HL-60 (cell line): ENCODE data around the gene TMTC1.

Experiments used
- DNase-seq, 2 experiments: peaks; one replicate each; pipeline ENCODE4 v3.0.0-alpha.2; 2010 to 2020; ENCODE audit warnings: low read depth in 1 of 2, low spot score in 1 of 2
- H3K27ac ChIP-seq: fragments of 250-450 bp; sonication (Bioruptor Pico); replicated peaks from 2 replicates; pipeline ENCODE4 v1.5.1; 2020; ENCODE audit warnings: mild to moderate bottlenecking, moderate library complexity
- H3K27me3 ChIP-seq: fragments of 250-450 bp; sonication (Bioruptor Pico); 2 replicates; pipeline ENCODE4 v1.5.1; 2021; ENCODE audit warnings: mild to moderate bottlenecking, moderate library complexity; ENCODE audit not compliant: insufficient read depth, poor library complexity, severe bottlenecking
- H3K4me3 ChIP-seq: replicated peaks from 2 replicates; pipeline ENCODE4 v1.5.1; 2011; ENCODE audit warnings: mild to moderate bottlenecking, control low read depth, low read length; ENCODE audit not compliant: insufficient read depth
- CTCF ChIP-seq: IDR thresholded peaks from one replicate; pipeline ENCODE4 v1.5.1; 2011; ENCODE audit warnings: low read length, control low read depth, inconsistent platforms; ENCODE audit not compliant: insufficient read depth
- GABPA ChIP-seq: IDR thresholded peaks from 2 replicates; pipeline ENCODE4 v1.6.1; 2012; ENCODE audit warnings: low read depth
- POLR2AphosphoS5 ChIP-seq: IDR thresholded peaks from 2 replicates; pipeline ENCODE4 v1.6.1; 2012; ENCODE audit warnings: low read depth
- REST ChIP-seq: IDR thresholded peaks from 2 replicates; pipeline ENCODE4 v1.6.1; 2012; ENCODE audit warnings: low read depth; ENCODE audit not compliant: insufficient replicate concordance
- SPI1 ChIP-seq: IDR thresholded peaks from 2 replicates; pipeline ENCODE4 v1.6.1; 2012; ENCODE audit warnings: low read depth, mild to moderate bottlenecking, borderline replicate concordance

TMTC1 gene

GRCh38 chr12:29778531-29778930 is 5.2 kb downstream of the TMTC1 start:
- Histone ChIP-seq H3K27ac (no peak overlapping the region), H3K27me3 (peaks cover 21% of the 10 kb centered on the region), H3K4me3 (no peak overlapping the region)
- no peak for DNase-seq
- TF ChIP-seq CTCF (no peak), GABPA (no peak), REST (no peak), SPI1 (no peak), POLR2AphosphoS5 (no peak)

- no peak for TF ChIP-seq GABPA
- TF ChIP-seq POLR2AphosphoS5, result no peak
- no peak for TF ChIP-seq CTCF
- TF ChIP-seq SPI1, result no peak
- no peak for TF ChIP-seq REST
- DNase-seq, result no peak
- H3K27ac ChIP-seq, result no peak overlapping the region
- H3K4me3 ChIP-seq, result no peak overlapping the region
- no peaks in the 10 kb centered on the region for H3K27me3 ChIP-seq
Measured at GRCh38 chr12:29773076-29773475, 10.7 kb downstream of the TMTC1 start.

GRCh38 chr12:29771786-29772185 is 12.0 kb downstream of the TMTC1 start:
- no peaks in the 10 kb centered on the region for H3K27me3 ChIP-seq
- no peak for DNase-seq
- TF ChIP-seq GABPA (no peak), REST (no peak), CTCF (no peak), POLR2AphosphoS5 (no peak), SPI1 (no peak)
- no peak overlapping the region for H3K27ac ChIP-seq
- H3K4me3 ChIP-seq, result no peak overlapping the region
